Activated T-helper 1 cell treated with Interleukin-2 at 50 U/mL for 16 hours (primary cell): ENCODE data around the gene PPM1H.
"Not testable (repeated sequence)": the region's sequence is repeated elsewhere in the genome, so short reads cannot be mapped to it uniquely, and the experiment has no call there.

Experiments used
- DNase-seq: peaks from one replicate; pipeline ENCODE4 v3.0.0-alpha.2; 2020; ENCODE audit warnings: low read depth

Gene PPM1H, protein sequence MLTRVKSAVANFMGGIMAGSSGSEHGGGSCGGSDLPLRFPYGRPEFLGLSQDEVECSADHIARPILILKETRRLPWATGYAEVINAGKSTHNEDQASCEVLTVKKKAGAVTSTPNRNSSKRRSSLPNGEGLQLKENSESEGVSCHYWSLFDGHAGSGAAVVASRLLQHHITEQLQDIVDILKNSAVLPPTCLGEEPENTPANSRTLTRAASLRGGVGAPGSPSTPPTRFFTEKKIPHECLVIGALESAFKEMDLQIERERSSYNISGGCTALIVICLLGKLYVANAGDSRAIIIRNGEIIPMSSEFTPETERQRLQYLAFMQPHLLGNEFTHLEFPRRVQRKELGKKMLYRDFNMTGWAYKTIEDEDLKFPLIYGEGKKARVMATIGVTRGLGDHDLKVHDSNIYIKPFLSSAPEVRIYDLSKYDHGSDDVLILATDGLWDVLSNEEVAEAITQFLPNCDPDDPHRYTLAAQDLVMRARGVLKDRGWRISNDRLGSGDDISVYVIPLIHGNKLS

GRCh38 chr12:62934799-62935674 is at the start of gene PPM1H:
Gene PPM1H, minus strand, starts transcription at chr12:62935150. Its CDS starts 414 bp downstream, at chr12:62934736.
- DNase-seq: no peak

- no peak for DNase-seq
Observed at GRCh38 chr12:62983594-62983993, 48.6 kb upstream of the PPM1H start.

DNA sequence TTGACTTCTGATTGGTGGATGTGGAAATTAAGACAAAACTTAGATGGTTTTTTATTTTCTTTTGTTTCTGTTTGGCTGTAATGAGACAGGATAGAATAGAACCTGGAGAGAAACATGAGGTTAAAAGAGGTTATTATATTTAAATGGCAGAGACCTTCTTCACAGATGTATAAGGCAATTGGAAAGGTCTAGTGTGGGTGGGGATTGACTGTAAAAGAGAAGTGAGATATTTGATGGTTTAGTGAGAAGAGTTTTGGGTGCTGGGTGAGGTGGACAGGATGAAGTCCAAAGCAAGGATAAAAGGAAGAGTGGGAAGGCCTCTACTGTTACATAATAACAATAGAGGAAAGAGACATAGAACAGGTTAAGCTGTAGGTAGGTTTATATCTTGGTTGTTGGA is 43.8 kb upstream of the PPM1H start:
- no peak for DNase-seq

DNA sequence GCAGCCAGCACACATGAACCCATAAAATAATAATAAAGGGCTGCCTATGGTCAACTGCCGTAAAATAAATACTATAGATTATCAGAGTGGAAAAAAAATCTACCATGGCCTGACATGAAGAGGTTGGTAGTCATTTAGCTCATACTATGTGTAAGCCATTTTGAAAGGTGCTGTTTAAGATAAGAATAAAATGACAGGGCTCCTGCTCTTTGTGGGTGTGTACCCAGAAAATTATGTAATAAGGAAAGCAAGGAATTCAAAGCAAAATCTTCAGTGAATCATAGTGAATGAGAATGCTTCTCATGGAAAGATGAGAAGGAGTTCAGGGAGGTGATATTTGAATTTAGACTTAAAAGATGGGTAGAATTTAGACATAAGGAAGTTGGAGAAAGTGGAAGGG is 42.9 kb upstream of the PPM1H start:
- no peak for DNase-seq

DNA sequence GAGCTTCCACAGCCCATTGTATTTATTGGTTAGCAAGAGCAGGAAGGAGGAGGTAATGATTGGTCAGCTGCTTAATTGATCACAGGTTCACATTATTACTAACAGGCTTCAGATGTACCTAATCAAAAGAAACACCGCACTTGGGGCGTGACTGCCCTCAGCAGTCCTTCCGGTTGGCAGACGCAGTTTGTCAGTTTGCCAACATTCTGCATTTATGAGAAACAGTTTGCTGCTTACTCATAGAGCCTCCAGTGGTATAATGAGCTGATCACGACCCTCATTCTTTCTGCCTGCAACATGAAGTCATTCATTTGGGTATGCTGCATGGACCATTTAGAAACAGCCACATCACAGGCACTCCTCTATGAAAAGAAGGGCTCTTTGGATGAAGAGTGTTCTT is 42.5 kb upstream of the PPM1H start:
- DNase-seq: no peak

DNA sequence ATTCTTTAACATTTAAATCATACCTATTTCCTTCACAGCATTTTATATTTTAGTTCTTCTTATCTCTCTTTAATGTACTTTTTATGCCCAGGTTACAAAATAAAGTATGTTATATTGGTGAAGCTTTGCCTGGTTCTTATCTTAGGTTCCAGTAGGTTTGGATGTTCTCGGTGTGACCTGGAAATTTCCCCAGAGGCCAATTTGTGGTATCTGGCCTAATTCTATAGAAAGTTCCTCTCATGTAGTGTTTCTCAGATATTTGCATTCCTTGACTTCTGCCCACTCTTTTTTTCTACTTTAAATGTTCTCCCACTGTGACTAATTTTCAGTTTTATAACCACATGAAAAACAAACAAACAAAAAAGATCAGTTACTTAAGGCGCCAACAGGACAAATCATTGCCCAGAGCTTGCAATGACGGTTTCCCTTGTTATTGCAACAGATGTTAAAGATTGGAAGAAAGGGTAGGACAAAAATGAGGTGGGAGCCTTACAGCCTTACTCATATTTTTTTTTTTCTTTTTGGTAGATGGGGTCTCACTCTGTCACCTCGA is 41.2 kb upstream of the PPM1H start:
- DNase-seq: no peak

GRCh38 chr12:62971769-62972525 is 37.0 kb upstream of the PPM1H start:
- DNase-seq: no peak

DNA sequence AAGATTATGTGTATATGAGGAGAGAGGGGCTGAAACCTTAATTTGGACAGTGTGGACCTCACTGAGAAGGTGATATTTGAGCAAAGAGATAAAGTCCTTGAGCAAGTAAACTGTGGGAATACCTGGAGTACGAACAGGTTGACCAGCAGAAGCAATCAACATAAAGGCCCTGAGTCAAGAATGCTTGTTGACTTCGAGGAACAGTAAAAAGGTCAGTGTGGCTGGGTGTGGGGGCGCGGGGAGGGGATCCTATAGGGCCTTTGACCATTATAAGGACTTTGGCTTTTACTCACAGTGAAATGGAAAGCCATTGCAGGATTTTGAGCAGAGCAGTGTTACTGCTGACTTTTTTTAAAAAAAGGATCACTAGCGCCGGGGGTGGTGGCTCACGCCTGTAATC is 34.7 kb upstream of the PPM1H start:
- DNase-seq: no peak

DNA sequence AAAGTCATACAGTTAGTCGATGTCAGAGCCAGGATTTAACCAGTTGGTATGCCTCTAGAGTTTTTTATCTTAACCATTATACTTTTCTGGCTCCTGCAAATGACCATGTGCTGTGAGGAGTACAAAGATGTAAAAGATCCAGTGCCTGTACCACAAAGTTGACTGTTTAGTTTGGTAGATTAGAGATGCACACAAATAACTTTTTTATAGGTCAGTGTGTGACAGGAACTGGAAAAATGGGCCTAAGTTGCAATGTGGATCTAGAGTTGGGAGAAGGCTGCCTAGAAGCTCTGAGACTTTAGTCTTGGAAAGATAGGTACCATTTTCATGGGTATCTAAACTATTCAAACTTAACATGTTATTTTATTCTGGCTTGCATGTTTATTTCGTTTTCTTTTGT is 32.8 kb upstream of the PPM1H start:
- no peak for DNase-seq

GRCh38 chr12:62966990-62967506 is 32.1 kb upstream of the PPM1H start:
- DNase-seq: no peak

DNA sequence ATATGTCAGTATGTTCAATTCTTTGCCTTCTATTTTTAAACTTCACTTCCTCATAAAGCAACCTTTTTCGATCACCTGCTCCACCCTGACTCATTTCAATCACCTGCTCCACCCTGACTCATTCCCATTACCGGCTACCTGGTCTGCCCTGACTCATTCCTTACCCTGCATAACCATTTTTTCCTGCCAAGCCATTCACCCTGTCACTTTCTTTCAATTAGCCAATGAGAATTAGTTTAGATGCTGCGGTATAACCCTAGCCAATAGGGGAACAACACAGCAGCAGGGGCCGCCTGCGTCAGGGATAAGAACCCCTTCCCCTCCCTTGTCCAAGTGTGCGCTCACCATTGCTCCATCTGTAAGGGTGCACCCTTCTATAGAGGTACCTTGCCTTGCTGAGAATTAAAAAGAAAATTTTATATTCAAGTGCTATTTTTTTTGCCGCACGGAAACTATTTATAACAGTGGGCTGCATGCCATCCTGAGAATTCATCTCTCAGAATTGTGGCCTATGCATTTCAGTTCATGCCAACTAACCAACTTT is 31.6 kb upstream of the PPM1H start:
- DNase-seq: not testable (repeated sequence)

- DNase-seq: not testable (repeated sequence)
Observed at GRCh38 chr12:62965700-62966099, 30.8 kb upstream of the PPM1H start.

DNA sequence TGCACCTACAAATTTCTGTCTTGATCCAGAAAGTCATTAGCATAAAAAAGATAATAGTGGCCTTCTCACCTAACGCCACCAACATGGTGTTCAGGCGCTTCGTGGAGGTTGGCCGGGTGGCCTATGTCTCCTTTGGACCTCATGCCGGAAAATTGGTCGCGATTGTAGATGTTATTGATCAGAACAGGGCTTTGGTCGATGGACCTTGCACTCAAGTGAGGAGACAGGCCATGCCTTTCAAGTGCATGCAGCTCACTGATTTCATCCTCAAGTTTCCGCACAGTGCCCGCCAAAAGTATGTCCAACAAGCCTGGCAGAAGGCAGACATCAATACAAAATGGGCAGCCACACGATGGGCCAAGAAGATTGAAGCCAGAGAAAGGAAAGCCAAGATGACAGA is 30.3 kb upstream of the PPM1H start:
- not testable (repeated sequence) for DNase-seq

DNA sequence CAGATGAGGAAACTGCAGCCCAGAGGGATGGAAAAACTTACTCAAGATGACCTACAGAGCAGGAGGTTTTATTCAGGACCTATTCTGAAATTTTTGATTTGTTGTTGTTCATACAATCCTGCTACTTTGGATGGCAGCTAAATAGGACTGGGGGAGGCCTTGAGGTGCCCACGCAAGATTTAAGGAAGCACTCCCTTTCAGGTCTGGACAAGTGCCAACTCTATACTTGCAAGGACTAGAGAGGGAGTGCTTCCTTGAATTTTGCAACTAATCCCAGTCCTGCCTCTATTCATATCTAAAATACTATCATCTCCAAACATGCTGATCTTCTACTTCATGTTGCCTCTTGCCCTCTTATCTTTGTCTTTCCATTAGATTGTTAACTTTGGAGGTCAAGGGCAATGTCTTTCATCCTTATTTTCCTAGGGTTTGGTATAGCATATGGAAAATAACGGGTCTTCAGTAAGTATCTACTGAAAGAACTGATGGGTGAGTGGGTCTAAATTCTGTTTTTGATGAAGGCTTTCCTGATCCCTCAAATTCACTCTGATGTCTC is 28.6 kb upstream of the PPM1H start:
- no peak for DNase-seq

- DNase-seq: no peak
Observed at GRCh38 chr12:62960324-62960723, 25.4 kb upstream of the PPM1H start.

GRCh38 chr12:62959745-62960144 is 24.8 kb upstream of the PPM1H start:
- no peak for DNase-seq

DNA sequence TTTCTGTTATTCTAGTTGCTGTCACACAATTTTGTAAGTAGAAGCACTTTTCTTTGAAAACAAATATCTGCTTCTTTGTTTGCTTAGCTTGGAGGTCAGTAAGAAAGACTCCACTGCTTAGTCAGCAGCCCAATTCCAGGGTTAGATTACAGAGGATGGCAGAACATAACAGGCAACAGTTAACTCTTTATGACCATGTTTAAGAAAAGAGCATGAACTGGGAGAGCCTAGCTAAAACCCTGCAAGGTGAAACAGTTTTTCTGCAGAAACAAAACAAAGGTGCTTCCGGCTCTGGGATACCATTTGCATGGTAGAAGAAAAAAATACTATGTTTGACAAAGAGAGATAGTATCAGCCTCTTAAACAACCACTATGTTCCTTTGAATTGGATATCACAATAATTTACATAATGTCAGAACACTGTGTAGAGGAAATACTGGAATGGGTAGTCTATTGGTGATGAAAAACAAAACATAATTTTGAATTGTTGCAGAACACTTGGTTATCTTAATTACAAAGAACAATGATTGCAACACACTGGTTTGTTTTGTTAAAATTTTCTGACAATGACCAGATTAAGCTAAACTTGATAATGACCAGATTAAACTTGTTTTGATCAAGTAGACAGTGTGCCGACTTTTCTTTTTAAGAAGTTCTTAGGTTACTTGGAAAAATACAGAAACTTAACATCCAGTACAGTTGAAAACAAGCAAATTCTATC is 22.4 kb upstream of the PPM1H start:
- DNase-seq: no peak

- no peak for DNase-seq
Observed at GRCh38 chr12:62955678-62956077, 20.7 kb upstream of the PPM1H start.

DNA sequence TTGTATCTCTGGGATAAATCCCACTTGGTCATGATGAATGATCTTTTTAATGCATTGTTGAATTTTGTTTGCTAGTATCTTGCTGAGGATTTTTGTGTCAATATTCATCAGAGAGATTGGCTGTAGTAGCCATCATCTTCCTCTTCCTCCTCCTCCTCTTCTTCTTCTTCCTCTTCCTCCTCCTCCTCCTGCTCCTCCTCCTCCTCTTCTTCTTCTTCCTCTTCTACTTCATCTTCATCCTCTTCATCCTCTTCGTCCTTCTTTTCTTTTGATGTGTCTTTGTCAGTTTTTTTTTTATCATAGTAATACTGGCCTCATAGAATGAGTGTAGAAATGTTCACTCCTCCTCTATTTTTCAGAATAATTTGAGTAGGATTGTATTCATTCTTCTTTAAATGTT is 15.4 kb upstream of the PPM1H start:
- DNase-seq: no peak

DNA sequence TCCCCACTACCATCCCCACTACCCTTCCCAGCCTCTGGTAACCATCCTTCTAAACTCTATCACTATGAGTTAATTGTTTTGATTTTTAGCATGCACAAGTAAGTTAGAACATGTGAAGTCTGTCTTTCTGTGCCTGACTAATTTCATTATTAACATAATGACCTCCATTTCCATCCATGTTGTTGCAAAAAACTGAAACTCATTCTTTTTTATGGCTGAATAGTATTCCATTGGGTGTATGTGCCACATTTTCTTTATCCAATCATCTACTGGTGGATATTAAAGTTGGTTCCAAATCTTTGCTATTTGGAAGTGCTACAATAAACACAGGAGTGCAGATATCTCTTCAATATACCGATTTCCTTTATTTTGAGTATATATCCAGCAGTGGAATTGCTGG is 13.2 kb upstream of the PPM1H start:
- DNase-seq: no peak
